GM18505 (cell line): ENCODE measurements around the gene MYADM.
A peak's percentile ranks its signal among the peaks of the same experiment; 100 is the strongest.
"Not testable (repeated sequence)": the region's sequence is repeated elsewhere in the genome, so short reads cannot be mapped to it uniquely, and the experiment has no call there.

Experiments
- ATAC-seq: cut with Tn5 transposase; IDR thresholded peaks from one replicate; pipeline ENCODE4 v1.9.1; 2021; ENCODE audit not compliant: unreplicated experiment
- POLR2A ChIP-seq: IDR thresholded peaks from 4 replicates; pipeline ENCODE4 v1.6.1; 2011; ENCODE audit warnings: borderline replicate concordance; ENCODE audit not compliant: insufficient read depth, insufficient read length; ENCODE audit errors: extremely low read depth

Gene MYADM

DNA sequence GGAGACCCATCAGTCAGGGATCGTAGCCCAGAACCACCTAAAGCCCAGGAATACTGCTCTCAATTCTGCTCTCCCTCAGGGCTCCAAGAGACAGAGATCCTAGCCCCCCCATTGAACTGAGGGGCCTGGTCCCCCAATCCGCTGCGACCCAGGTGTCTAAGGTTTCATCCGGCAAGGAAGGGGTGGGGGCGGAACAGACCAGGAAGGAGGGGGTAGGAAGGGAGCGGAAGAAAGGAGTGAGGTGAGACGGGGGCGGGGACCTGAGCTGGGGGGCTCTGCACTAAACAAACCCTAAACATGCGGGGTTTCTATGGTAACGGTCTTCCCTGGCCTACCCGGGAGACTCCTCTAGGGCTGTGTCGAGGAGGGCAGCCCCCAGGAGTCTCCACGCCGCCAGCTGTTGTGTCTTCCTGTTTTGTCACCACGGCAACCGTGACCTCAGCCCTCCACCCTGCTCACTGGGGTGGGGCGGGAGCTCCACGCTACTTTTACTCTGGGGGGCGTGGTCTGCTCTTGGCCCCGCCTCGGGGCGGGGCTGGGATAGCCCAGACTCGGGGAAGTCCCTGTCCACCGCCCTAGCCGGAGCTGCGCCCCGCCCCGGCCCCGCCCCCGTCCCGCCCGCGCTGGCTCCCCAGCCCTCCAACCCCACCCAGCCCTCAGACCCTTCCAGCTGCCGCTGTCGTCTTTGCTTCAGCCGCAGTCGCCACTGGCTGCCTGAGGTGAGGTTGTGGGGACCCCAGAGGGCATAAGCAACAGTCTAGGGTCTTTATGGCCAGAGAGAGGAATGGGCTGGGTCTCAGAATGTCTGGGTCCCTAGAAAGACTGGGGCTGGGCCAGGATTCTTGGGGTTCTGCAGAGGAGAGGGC lies at the start of gene MYADM:
Gene MYADM, plus strand, starts transcription at position 659 of the 866 bp plus-strand sequence. CDS start 5,647 bp downstream, outside the sequence.
- ATAC-seq: peak; percentile 58
- peak; percentile 71 for TF ChIP-seq POLR2A

DNA sequence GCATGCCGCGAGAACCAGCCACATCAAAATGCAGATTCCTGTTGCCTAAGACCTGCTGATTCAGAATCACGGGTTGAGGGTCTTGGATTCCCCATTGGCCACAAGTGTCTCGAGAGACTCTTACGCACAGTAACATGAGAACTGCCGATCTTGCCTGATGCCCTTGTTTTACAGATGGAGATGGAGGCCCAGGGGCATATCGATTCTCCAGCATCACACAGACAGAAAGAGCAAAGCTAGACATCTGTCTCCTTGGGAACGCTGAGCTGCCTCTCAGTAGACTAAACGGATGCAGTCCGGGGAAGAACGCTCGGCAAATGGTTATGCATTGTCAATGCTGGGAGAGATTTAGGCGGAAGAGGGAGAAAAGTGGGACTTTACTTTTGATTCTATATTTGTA lies 48.9 kb upstream of the MYADM start:
- no peak for ATAC-seq
- TF ChIP-seq POLR2A: no peak

DNA sequence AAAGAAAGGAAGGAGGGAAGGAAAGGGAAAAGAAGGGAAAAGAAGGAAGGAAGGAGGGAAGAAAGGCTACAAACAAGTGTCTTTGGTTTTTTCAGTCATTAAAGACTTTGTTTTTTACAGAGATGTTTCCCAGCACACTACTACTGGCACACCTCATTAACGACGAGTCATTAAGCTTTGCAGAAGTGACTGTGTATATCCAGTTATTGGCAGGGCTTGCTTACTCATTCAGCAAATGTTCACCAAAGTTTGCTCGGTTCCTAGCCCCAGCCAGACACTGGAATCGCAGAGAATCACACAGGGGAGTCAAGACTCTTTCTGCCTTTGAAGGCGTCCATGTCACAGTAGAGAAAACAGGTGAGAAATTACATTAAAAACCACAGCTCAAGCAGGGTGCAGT lies 47.8 kb upstream of the MYADM start:
- no peak for ATAC-seq
- no peak for TF ChIP-seq POLR2A

- ATAC-seq: no peak
- TF ChIP-seq POLR2A: no peak
Observed at GRCh38 chr19:53823380-53824120, 44.1 kb upstream of the MYADM start.

- TF ChIP-seq POLR2A: no peak
- ATAC-seq: no peak
Observed at GRCh38 chr19:53824134-53824611, 43.5 kb upstream of the MYADM start, which contains the start of gene NLRP12. TSS of gene NLRP12 (minus strand) at chr19:53824314. CDS start at chr19:53824174, 140 bp downstream.

DNA sequence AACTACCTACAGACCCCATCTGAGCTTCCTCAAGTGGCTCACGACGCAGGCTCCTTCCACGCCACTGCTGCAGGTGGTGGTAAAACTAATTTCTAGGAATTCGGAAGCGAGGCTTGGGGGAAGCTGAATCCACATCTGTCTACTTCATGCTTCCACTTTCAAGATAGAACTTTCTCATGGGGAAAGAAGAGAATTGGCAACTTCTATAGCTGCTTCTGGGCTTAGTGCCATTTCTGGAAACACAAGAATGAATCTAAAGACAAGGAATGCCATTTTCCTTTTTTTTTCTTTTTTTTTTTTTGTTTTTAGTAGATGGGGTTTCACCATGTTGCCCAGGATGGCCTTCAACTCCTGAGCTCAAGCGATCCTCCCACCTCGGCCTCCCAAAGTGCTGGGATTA lies 40.8 kb upstream of the MYADM start:
- ATAC-seq: no peak
- no peak for TF ChIP-seq POLR2A

DNA sequence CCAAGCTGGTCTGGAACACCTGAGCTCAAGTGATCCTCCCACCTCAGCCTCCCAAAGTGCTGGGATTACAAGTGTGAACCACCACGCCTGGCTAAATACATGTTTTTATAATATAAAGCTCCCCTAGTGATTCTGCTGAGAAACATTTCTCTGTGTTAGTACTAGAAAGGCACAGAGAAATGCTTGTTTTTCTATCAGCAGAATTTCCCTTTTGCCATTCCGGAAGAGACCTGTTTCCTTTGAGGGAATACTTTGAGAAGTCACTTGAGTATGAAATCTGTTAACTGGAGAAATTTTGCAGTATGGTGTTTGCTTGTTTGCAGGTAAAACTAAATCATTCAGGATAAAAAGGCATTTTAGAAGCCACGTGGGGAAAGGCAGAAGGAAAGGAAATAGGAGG lies 39.2 kb upstream of the MYADM start:
- TF ChIP-seq POLR2A: no peak
- no peak for ATAC-seq

GRCh38 chr19:53832861-53833260 lies 34.8 kb upstream of the MYADM start:
- ATAC-seq: not testable (repeated sequence)

DNA sequence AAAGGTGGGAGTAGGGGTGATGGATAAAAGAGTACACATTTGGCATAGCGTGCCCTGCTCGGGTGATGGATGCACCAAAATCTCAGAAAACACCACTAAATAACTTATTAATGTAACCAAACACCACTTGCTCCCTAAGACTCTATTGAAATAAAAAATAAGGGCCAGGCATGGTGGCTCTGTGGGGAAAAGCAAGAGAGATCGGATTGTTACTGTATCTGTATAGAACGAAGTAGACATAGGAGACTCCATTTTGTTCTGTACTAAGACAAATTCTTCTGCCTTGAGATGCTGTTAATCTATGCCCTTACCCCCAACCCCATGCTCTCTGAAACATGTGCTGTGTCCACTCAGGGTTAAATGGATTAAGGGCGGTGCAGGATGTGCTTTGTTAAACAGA lies 29.2 kb upstream of the MYADM start:
- ATAC-seq: not testable (repeated sequence)

- not testable (repeated sequence) for ATAC-seq
Observed at GRCh38 chr19:53840241-53840640, 27.4 kb upstream of the MYADM start.

GRCh38 chr19:53840914-53841313 lies 26.8 kb upstream of the MYADM start:
- ATAC-seq: not testable (repeated sequence)

GRCh38 chr19:53844849-53845246 lies 22.8 kb upstream of the MYADM start:
- no peak for TF ChIP-seq POLR2A
- no peak for ATAC-seq

- no peak for TF ChIP-seq POLR2A
- no peak for ATAC-seq
Observed at GRCh38 chr19:53847555-53847954, 20.1 kb upstream of the MYADM start.

DNA sequence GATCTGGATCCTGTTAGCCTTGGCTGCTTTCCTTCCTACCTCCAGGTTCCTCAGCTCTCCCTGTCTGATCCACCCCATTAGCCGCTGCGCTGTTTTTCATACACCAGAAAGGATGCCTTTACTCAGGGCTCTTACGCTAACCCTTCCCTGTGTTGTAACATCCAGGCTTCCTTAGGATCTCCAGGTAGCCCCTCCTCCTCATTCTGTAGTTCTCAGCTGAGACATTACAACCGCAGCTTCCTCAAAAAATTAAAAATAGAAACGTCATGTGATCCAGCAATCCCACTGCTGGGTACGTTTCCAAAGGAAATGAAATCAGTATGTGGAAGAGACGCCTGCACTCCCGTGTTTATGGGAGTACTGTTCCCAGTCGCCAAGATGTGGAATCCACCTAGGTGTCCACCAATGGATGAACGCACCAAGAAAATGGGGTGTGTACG lies 18.4 kb upstream of the MYADM start:
- ATAC-seq: no peak
- TF ChIP-seq POLR2A: no peak
